Measurements from ENCODE around the gene ZCRB1. TPM values are rescaled to one million over a fixed set of nuclear protein-coding genes. Genes with fewer than 3 reads are reported as not detected.

Gene ZCRB1
- total RNA-seq, 4 donors from 2014 or later: 36.5 to 79.7 (median 45.9) TPM

DNA sequence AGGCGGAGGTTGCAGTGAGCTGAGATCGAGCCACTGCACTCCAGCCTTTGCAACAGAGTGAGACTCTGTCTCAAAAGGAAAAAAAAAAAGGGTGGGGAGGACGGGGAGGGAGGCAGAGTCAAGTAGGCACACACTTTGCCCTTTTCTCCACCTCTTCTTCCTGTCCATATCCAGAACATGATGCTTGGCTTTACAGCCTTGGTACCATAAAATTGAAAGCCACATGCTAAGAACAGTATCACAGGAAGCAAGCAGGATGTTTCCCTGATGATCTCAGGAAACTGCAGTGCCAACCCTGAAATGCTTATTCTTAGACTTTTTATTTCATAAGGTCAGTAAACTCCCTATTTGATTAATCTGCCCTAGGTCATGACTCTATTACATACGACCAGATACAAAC lies 55.3 kb downstream of the ZCRB1 start:
- H3K36me3 ChIP-seq: no peaks in the 10 kb centered on the region
- no peaks in the 10 kb centered on the region for H3K4me1 ChIP-seq
- TF ChIP-seq POLR2A (IDR thresholded peaks at IDR 0.05) (no peak), EP300 (IDR thresholded peaks at IDR 0.05) (no peak), POLR2AphosphoS5 (IDR thresholded peaks at IDR 0.05) (no peak)
- TF ChIP-seq, protein P1, sequence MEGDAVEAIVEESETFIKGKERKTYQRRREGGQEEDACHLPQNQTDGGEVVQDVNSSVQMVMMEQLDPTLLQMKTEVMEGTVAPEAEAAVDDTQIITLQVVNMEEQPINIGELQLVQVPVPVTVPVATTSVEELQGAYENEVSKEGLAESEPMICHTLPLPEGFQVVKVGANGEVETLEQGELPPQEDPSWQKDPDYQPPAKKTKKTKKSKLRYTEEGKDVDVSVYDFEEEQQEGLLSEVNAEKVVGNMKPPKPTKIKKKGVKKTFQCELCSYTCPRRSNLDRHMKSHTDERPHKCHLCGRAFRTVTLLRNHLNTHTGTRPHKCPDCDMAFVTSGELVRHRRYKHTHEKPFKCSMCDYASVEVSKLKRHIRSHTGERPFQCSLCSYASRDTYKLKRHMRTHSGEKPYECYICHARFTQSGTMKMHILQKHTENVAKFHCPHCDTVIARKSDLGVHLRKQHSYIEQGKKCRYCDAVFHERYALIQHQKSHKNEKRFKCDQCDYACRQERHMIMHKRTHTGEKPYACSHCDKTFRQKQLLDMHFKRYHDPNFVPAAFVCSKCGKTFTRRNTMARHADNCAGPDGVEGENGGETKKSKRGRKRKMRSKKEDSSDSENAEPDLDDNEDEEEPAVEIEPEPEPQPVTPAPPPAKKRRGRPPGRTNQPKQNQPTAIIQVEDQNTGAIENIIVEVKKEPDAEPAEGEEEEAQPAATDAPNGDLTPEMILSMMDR (IDR thresholded peaks at IDR 0.05): no peak
- no peaks in the 10 kb centered on the region for H3K9me3 ChIP-seq
- H3K27me3 ChIP-seq: peaks cover 6% of the 10 kb centered on the region
- ATAC-seq: no peak
- 57 to 69% methylated on average over 3 to 4 of the region's 4 CpGs for WGBS, 2 donors (ENCODE audit: low coverage in 1 of 2)
- H3K4me3 ChIP-seq: no peak overlapping the region
- no peak overlapping the region for H3K27ac ChIP-seq

DNA sequence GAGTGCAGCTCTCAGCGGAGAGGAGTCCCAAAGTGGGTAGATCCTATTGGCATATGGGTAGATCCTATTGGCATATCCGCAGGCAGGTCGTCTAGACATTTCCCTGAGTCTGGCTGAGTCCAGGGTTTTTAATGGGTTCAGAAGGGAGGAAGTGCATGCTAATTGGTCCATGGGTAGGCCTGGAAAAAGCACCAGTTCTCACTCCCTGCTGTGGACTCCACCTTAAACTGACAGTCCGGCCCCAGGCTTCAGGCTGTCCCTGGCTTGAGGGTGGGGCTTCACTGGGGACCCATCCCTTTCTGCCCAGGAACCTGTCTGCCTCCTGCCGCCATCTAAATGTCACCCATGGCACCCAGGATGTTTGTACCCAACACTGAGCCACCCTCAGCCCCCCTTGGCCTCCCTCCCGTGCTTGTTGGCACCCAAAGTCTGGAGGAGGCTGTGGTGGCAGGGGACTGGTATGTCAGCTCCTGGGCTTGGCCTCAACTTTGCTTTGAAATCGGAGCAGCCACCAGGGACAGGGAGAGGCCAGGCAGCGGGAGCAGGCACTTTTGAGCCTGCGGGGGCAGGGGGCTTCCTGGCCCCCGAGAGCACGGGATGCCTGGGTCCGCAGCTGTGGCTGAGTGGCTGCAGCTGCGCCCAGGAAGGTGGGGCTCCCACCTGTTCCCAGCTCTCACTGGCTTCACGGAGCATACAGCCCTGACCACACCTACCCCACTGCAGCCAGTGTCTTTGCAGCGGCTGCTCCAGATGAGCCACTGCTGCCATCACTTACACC lies 58.3 kb downstream of the ZCRB1 start:
- Histone ChIP-seq H3K36me3 (no peaks in the 10 kb centered on the region), H3K27me3 (peaks cover 6% of the 10 kb centered on the region), H3K27ac (no peak overlapping the region), H3K4me1 (no peaks in the 10 kb centered on the region), H3K4me3 (no peak overlapping the region), H3K9me3 (no peaks in the 10 kb centered on the region)
- WGBS, 2 donors (ENCODE audit: low coverage in 1 of 2): 69 to 81% methylated on average over 2 to 4 of the region's 15 CpGs
- no peak for ATAC-seq
- TF ChIP-seq POLR2AphosphoS5 (IDR thresholded peaks at IDR 0.05) (no peak), POLR2A (IDR thresholded peaks at IDR 0.05) (no peak), EP300 (IDR thresholded peaks at IDR 0.05) (no peak)
- TF ChIP-seq, protein P1 (IDR thresholded peaks at IDR 0.05): no peak

DNA sequence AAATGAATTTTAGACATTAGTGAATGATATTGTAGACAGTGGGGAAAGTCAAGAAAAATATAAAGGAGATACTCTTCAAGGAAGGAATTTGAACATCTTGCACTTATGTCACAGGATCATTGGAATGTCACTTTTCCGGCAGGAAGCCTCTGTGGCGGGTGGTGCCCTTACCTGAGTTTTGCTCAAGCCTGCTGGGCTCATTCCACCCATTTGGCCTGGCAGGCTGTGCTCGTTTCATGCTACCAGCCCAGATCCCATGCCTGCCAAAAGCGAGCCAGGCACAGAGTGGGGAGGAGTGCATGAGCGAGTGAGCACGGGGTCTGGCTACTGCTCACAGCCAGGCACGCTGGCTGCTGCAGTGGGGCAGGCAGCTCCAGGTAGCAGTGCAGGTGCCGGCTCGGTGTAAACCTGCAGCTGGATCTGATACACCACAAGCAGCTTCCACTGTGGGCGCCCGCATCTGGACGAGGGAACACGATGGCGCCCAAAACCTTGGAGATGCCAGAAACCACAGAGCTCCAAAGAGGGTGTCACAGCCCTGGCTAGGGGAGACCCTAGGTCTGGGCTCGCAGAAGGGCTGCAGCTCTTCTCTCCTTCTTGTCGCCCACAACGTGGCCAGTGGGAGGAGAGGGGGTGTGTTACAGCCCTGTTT lies 59.2 kb downstream of the ZCRB1 start:
- Histone ChIP-seq H3K4me1 (no peaks in the 10 kb centered on the region), H3K36me3 (no peaks in the 10 kb centered on the region), H3K27ac (no peak overlapping the region), H3K9me3 (no peaks in the 10 kb centered on the region), H3K4me3 (no peak overlapping the region), H3K27me3 (peaks cover 6% of the 10 kb centered on the region)
- ATAC-seq: no peak
- TF ChIP-seq POLR2AphosphoS5 (IDR thresholded peaks at IDR 0.05) (no peak), EP300 (IDR thresholded peaks at IDR 0.05) (no peak), POLR2A (IDR thresholded peaks at IDR 0.05) (no peak)
- 77% methylated on average over 3 of the region's 17 CpGs; no CpG with 5 or more reads in 1 of the 2 donors for WGBS, 2 donors (ENCODE audit: low coverage in 1 of 2)

DNA sequence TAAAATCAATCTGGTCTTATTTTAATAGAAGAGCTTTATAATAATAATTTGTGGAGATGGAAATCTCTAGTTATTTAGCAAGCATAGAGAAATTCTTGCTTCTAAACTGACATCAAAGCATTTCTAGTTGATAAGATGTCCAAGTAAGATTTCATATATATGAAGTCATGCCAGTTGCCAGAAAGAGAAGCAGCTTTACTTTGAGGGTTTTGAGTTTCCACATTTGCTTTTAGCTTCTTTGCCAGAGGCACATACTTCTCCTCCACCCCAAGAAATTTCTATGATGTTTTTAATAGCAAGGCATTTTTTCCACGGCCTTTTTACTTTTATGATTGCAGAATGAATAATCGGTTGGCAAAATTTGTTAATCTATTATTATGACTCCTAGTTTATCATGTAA lies 63.6 kb downstream of the ZCRB1 start:
- Histone ChIP-seq H3K4me1 (no peaks in the 10 kb centered on the region), H3K27ac (no peak overlapping the region), H3K4me3 (no peak overlapping the region), H3K9me3 (no peaks in the 10 kb centered on the region), H3K27me3 (peaks cover 6% of the 10 kb centered on the region), H3K36me3 (no peaks in the 10 kb centered on the region)
- TF ChIP-seq, protein P1 (IDR thresholded peaks at IDR 0.05): no peak
- TF ChIP-seq POLR2A (IDR thresholded peaks at IDR 0.05) (no peak), POLR2AphosphoS5 (IDR thresholded peaks at IDR 0.05) (no peak), EP300 (IDR thresholded peaks at IDR 0.05) (no peak)
- 69 to 81% methylated on average over 2 of the region's 2 CpGs for WGBS, 2 donors (ENCODE audit: low coverage in 1 of 2)
- ATAC-seq: no peak

Small RNA genes lying within 50 kb of the gene (small RNA-seq; reads per million reads assigned to genes)
- gene MIR7851 (0 reads per million in 4 donors), gene RF00090 (0 reads per million in 4 donors)

Other genes starting within 250 kb of the ZCRB1 start
- 10 to 100 TPM in 1 of 4 donors, 1 to 10 TPM in 3; 6.9 to 11.6 (median 8.3) TPM for gene GXYLT1, start 181.2 kb downstream of the ZCRB1 start, total RNA-seq
- gene YAF2, start 87.8 kb downstream of the ZCRB1 start, total RNA-seq: 10 to 100 TPM; 16.5 to 42.3 (median 25.3) TPM
- gene PPHLN1, start 73 bp upstream of the ZCRB1 start, total RNA-seq: 10 to 100 TPM; 43.2 to 88.9 (median 56.0) TPM